Measurements from ENCODE around the gene SPRED3.

DNA sequence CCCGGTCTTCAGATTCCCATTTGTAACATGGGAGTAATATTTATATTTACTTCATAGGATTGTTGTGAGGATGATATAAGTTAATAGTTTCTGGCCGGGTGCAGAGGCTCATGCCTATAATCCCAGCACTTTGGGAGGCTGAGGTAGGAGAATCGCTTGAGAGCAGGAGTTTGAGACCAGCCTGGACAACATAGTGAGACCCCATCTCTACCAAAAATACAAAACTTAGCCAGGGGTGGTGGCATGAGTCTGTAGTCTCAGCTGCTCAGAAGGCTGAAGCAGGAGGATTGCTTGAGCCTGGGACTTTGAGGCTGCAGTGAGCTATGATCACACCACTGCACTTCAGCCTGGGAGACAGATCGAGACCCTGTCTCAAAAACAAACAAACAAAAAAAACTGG is 41.7 kb upstream of the SPRED3 start:
- TF ChIP-seq, protein P1, sequence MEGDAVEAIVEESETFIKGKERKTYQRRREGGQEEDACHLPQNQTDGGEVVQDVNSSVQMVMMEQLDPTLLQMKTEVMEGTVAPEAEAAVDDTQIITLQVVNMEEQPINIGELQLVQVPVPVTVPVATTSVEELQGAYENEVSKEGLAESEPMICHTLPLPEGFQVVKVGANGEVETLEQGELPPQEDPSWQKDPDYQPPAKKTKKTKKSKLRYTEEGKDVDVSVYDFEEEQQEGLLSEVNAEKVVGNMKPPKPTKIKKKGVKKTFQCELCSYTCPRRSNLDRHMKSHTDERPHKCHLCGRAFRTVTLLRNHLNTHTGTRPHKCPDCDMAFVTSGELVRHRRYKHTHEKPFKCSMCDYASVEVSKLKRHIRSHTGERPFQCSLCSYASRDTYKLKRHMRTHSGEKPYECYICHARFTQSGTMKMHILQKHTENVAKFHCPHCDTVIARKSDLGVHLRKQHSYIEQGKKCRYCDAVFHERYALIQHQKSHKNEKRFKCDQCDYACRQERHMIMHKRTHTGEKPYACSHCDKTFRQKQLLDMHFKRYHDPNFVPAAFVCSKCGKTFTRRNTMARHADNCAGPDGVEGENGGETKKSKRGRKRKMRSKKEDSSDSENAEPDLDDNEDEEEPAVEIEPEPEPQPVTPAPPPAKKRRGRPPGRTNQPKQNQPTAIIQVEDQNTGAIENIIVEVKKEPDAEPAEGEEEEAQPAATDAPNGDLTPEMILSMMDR (IDR thresholded peaks at IDR 0.05; ENCODE audit: borderline replicate concordance, extremely low read depth, low read length, poor library complexity, severe bottlenecking): no peak
- TF ChIP-seq EZH2 (IDR thresholded peaks at IDR 0.05; ENCODE audit: borderline replicate concordance, low read depth, low read length, severe bottlenecking): no peak

Measured in DND-41 (cell line).